T-helper 17 cell (primary cell): ENCODE data around the gene PEF1. TPM values are rescaled to one million over a fixed set of nuclear protein-coding genes. Genes with fewer than 3 reads are reported as not detected.
A peak's percentile ranks its signal among the peaks of the same experiment; 100 is the strongest.
"Not testable (repeated sequence)": the region's sequence is repeated elsewhere in the genome, so short reads cannot be mapped to it uniquely, and the experiment has no call there.

Experiments
- ATAC-seq: fragments of 150-1000 bp; cut with Tn5 transposase; 2 replicates; pipeline ENCODE4 v1.10.0; 2021; ENCODE audit warnings: mild to moderate bottlenecking, moderate library complexity
- DNase-seq, 3 donors: peaks; one replicate each; pipeline versions ENCODE4 v3.0.0 to v3.0.0-alpha.2; 2020 to 2021
- H3K9me3 ChIP-seq: one replicate; pipeline ENCODE4 v1.7.0; 2013; ENCODE audit warnings: low read length, mild to moderate bottlenecking; ENCODE audit not compliant: control insufficient read depth, poor library complexity, severe bottlenecking
- H3K27ac Mint-ChIP-seq: one replicate; pipeline ENCODE4 v1.8.0; 2022; ENCODE audit warnings: mild to moderate bottlenecking, moderate library complexity, mixed read lengths
- H3K27me3 Mint-ChIP-seq: one replicate; pipeline ENCODE4 v1.8.0; 2022; ENCODE audit warnings: mixed read lengths
- H3K36me3 Mint-ChIP-seq: one replicate; pipeline ENCODE4 v1.8.0; 2022; ENCODE audit warnings: low read depth, mixed read lengths
- H3K4me1 Mint-ChIP-seq: one replicate; pipeline ENCODE4 v1.8.0; 2022; ENCODE audit warnings: mild to moderate bottlenecking, mixed read lengths
- H3K4me3 Mint-ChIP-seq: one replicate; pipeline ENCODE4 v1.8.0; 2022; ENCODE audit warnings: mild to moderate bottlenecking, moderate library complexity, mixed read lengths
- total RNA-seq, 4 donors: library from RNA in 2 of 4; stranded (reverse) in 2 of 4; gene quantifications; one replicate each; pipeline ENCODE4 v1.2.3 and lab custom pipeline; 2022 to 2026

The PEF1 gene
- total RNA-seq, 2 donors from 2014 or later: 44.0 to 47.6 TPM

DNA sequence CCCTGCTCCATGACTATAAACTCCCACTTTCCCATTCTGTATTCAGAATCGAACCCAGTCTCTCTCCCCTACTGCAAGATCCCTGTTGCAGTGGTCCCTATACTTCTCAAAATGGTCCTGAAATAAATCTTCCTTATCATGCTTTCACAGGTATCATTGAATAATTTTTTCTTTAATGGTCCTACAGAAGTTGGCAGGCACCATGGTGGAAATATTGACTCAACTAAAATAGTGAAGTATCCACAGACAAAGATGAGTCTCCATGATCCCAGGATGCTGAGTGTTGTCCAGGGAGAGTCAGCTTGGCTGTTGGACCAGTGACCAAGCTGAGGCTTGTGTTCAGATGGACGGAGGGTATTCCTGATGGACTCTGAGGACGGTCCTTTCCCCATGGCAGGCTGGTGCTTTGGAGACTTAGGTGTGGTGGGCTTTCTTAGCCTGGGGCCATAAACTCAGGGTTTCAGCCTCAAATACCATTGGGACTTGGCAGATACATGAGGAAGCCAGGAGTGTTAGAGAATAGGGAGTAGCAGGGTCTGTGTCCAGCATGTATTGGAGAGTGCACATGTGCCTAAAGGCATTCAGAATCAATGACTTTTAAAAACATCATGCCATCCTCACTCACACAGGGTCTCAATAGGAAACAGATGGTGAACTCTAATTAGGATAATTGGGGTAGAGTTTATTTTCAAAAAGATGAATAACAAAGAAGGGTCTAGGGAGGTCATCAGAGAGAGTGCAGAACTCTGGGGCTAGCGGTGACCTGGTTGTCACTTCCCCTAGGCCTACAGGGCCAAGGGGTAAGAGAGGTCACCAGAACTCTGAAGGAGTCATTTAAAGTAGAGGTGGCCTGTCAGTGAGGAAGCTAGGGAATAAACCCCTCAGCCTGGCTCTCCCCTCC is 48.6 kb downstream of the PEF1 start:
- peaks cover 4% of the 10 kb centered on the region for H3K4me1 Mint-ChIP-seq
- no peak for DNase-seq
- no peak overlapping the region for H3K27ac Mint-ChIP-seq
- ATAC-seq: no peak
- no peaks in the 10 kb centered on the region for H3K9me3 ChIP-seq
- H3K4me3 Mint-ChIP-seq: no peak overlapping the region
- H3K27me3 Mint-ChIP-seq: peaks cover 29% of the 10 kb centered on the region
- H3K36me3 Mint-ChIP-seq: peaks cover 2% of the 10 kb centered on the region

DNA sequence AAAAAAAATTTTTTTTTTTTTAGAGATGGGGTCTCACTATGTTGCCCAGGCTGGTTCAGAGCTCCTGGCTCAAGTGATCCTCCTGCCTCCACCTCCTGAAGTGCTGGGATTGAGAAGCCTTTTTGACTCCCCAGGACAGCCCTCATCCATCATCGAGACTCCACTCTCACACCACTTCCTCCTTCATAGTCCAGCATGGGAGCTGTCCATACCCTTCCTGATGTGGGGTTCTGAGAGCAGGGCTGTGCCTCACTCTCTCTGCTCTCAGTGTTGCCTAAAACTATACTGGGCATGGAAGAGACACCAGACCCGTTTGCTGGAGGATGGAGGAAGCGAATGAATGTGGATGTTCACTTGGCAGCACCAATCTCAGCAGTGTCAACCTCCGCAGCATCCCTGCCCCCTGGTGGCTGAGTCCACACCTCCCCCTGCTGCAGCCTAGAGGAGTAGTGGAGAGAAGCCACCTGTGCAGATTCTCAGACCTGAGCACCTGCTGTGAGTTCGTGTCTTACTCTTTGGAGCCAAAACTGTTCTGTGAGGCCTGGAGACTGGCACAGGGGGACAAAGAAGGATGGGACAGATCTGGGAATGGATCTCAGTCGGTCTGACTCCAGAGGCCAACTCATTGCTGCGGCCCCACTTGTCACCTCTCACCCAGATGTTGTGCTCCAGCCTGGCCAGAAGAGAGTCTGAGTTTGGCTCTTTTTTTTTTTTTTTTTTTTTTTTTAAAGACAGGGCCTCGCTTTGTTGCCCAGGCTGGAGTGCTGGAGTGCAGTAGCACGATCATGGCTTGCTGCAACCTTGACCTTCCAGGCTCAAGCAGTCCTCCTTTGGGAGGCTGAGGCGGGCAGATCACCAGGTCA is 50.7 kb downstream of the PEF1 start:
- H3K4me1 Mint-ChIP-seq: peaks cover 7% of the 10 kb centered on the region
- DNase-seq (peak in 2 of 3 donors; percentile 34 to 64), ATAC-seq (peak; percentile 90)
- H3K27me3 Mint-ChIP-seq: peaks cover 44% of the 10 kb centered on the region
- no peaks in the 10 kb centered on the region for H3K9me3 ChIP-seq
- no peak overlapping the region for H3K4me3 Mint-ChIP-seq
- H3K36me3 Mint-ChIP-seq: peaks cover 2% of the 10 kb centered on the region
- H3K27ac Mint-ChIP-seq: no peak overlapping the region

DNA sequence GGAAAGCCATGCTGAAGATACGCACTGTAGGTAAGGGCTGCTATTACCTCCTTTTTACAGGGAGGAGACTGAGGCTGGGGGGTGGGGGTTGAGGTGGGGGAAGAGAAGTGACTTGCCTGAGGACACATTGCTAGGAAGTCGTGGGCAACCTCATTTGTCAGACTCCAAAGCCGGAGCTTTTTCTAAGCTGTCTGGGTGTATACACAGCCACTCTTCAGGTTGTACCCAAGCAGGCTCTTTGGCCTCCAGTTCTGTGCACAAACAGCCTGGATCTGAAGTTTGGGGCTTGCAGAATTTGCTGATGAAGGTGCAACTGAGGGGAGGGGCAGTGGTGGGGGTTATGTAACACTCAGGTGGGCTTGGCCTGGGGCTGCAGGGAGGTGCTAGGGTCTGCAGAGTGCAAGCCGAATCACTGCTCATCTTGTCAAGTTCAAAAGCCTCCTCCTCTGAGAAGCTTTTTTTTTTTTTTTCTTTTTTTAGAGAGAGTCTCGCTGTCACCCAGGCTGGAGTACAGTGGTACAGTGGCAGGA is 51.5 kb downstream of the PEF1 start:
- H3K4me3 Mint-ChIP-seq: no peak overlapping the region
- peaks cover 8% of the 10 kb centered on the region for H3K4me1 Mint-ChIP-seq
- no peak for DNase-seq
- ATAC-seq: no peak
- peaks cover 47% of the 10 kb centered on the region for H3K27me3 Mint-ChIP-seq
- no peaks in the 10 kb centered on the region for H3K9me3 ChIP-seq
- H3K36me3 Mint-ChIP-seq: peaks cover 2% of the 10 kb centered on the region
- H3K27ac Mint-ChIP-seq: no peak overlapping the region

DNA sequence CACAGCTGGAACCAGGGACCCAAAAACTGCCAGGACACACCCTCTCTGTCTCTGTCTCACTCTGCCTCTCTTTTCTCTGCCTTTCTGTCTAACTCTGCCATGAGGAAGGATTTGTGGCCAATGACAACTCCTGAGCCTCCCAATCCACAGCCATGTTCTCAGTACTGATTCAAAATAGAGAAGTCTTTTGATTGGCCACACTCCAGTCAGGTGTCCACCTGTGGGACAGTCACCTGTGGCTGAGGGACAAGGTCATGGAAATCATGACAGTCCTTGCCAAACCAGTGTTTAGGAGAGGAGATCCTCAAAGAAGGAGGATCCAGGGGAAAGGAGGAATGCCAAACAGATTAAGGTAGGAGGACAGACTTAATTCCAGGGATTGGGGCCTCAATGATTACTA is 52.5 kb downstream of the PEF1 start:
- H3K4me1 Mint-ChIP-seq: peaks cover 10% of the 10 kb centered on the region
- no peak for ATAC-seq
- no peak overlapping the region for H3K4me3 Mint-ChIP-seq
- no peaks in the 10 kb centered on the region for H3K9me3 ChIP-seq
- no peak for DNase-seq
- H3K27ac Mint-ChIP-seq: no peak overlapping the region
- peaks cover 2% of the 10 kb centered on the region for H3K36me3 Mint-ChIP-seq
- H3K27me3 Mint-ChIP-seq: peaks cover 54% of the 10 kb centered on the region

DNA sequence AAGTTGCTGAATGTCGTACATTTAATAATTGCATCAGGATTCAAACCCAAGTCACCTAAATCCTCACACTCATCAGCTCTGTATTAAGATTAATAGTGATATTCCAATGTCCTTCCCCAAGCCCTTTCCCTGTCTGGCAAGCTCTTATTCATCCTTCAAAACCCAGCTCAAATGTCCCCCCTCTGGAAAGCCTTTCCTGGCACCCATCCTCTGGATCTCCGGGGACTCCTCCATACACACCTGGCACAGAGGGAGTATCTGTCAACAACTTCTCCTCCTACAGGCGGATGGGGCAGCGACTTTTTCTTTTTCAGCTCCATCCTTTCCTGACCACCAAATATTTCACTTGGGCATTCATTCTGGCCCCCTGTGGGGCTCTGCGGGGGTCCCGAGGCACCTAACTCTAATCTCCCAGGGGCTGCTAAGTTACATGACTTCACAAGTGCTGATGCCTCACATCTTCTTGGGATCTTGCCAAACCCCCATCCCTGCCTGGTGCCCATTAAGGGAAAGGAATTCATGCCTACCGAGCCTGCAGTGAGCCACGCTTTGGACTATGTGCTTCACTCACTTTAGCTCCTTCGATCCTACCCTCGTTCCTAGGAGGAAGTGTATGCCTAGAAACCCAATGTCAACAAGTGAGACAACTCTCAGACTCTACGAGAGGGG is 53.1 kb downstream of the PEF1 start:
- Mint-ChIP-seq H3K4me3 (no peak overlapping the region), H3K27me3 (peaks cover 53% of the 10 kb centered on the region), H3K36me3 (peaks cover 2% of the 10 kb centered on the region), H3K4me1 (peaks cover 10% of the 10 kb centered on the region), H3K27ac (no peak overlapping the region)
- DNase-seq: no peak
- no peak for ATAC-seq
- no peaks in the 10 kb centered on the region for H3K9me3 ChIP-seq

DNA sequence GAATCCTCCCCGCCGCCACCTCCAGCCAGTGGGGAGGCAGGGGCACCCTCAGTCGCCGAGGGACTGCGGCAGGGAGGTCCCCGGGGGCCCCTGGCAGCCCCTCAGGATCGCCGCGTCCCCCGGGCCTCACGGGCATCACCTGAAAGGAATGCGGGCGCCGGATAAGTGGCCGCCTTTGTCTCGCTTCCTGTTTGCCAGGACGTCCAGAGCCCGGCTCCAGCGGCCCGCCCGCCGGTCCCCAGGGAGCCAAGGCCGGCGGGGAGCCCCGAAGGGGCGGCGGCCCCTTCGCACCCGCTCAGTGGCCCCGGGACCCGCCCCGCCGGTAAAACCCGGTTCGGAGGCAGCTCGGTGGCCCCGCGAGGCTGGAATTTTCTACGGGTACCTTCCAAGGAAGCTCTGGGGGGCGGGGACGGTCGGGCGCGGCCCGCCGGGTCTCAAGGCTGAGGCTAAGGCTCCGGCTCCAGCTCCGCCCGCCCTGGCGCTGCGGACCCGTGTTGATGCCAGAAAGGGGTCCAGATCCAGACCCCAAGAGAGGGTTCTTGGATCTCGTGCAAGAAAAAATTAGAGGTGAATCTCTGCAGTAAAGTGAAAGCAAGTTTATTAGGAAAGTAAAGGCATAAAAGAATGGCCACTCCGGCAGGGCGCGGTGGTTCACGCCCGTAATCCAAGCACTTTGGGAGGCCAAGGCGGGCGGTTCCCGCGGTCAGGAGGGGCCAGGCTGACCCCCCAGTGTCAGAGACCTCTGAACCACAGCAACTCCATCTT is 55.7 kb downstream of the PEF1 start:
- H3K4me1 Mint-ChIP-seq: peaks cover 10% of the 10 kb centered on the region
- H3K36me3 Mint-ChIP-seq: peaks cover 2% of the 10 kb centered on the region
- peaks cover 42% of the 10 kb centered on the region for H3K27me3 Mint-ChIP-seq
- H3K9me3 ChIP-seq: no peaks in the 10 kb centered on the region
- no peak for ATAC-seq
- no peak overlapping the region for H3K4me3 Mint-ChIP-seq
- no peak for DNase-seq
- H3K27ac Mint-ChIP-seq: no peak overlapping the region

DNA sequence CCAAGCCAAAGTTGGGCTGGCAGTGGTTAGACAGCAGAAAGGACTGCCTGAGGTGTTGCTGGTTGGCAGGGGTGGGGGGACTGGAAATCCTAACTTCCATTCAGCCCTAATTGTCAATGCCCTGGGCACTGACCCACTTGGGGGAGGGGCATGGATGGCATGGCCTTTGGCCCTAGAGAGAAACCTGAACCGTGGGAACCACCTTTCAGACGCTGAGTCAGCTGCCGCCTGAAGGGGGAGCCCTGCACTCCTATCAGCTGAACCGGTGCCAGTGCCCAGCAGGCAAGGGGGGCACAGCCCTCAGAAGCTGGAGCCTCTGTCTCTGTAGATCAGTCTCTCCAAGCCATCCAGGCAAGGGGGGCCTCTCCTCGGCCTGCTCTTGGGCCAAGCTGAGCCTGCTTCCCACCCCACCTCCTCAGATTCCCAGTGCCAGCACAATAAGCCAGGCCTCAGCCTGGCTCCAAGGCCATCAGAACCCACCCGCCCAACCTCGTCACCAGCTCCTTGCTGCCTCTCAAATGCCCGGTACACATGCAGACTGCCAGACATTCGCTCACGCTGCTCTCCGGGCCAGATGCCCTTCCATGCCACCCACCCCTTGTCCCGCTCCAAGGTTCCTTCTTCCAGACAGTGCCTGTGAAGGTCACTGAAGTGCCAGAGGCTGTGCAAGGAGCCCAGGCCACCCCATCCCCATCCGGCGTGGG is 56.8 kb downstream of the PEF1 start:
- peaks cover 9% of the 10 kb centered on the region for H3K4me1 Mint-ChIP-seq
- peaks cover 42% of the 10 kb centered on the region for H3K27me3 Mint-ChIP-seq
- H3K27ac Mint-ChIP-seq: no peak overlapping the region
- peaks cover 2% of the 10 kb centered on the region for H3K36me3 Mint-ChIP-seq
- ATAC-seq: peak; percentile 54
- no peak overlapping the region for H3K4me3 Mint-ChIP-seq
- DNase-seq: peak in 1 of 3 donors; percentile 36
- no peaks in the 10 kb centered on the region for H3K9me3 ChIP-seq

DNA sequence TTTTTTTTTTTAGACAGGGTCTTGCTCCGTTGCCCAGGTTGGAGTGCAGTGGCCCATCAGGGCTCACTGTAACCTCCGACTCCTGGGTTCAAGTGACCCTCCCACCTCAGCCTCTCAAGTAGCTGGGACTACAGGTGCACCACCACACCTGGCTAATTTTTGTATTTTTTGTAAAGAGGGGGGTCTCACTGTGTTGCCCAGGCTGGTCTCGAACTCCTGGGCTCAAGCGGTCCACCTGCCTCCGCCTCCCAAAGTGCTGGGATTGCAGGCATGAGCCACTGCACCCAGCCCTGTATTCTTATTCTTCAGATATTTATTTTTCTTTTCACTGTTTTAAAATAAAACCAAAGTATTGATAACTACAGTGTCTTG is 57.4 kb downstream of the PEF1 start:
- H3K4me1 Mint-ChIP-seq, H3K9me3 ChIP-seq, H3K27ac Mint-ChIP-seq, DNase-seq, H3K36me3 Mint-ChIP-seq, ATAC-seq: not testable (repeated sequence)
- Mint-ChIP-seq H3K4me3 (peak overlapping the region; percentile 19), H3K27me3 (peaks cover 40% of the 10 kb centered on the region)

DNA sequence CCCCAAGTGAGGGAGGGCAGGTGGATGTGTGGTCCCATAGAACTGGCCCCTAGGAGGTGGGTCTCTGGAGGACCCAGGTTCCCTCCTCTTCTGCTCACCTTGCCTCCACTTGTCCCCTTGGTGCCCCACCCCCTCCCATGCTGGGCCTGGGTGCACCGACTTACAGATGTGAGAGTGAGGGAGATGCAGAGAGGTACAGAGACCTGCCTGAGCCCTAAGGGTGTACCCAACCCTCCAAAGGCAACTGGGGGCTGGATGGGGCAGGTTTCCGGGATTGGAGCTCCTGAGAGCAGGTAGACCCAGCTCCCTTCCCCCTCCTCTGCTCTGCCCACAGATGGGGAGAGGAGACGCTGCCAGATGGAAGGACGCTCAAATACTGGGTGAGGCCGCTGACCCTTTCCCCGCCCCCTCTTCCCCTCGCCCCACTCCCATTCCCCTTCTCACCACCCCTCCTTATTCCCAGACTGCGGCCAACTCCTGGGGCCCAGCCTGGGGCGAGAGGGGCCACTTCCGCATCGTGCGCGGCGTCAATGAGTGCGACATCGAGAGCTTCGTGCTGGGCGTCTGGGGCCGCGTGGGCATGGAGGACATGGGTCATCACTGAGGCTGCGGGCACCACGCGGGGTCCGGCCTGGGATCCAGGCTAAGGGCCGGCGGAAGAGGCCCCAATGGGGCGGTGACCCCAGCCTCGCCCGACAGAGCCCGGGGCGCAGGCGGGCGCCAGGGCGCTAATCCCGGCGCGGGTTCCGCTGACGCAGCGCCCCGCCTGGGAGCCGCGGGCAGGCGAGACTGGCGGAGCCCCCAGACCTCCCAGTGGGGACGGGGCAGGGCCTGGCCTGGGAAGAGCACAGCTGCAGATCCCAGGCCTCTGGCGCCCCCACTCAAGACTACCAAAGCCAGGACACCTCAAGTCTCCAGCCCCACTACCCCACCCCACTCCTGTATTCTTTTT is 58.0 kb downstream of the PEF1 start:
- no peak overlapping the region for H3K4me3 Mint-ChIP-seq
- peaks cover 39% of the 10 kb centered on the region for H3K27me3 Mint-ChIP-seq
- peaks cover 10% of the 10 kb centered on the region for H3K4me1 Mint-ChIP-seq
- peaks cover 2% of the 10 kb centered on the region for H3K36me3 Mint-ChIP-seq
- ATAC-seq (no peak), DNase-seq (no peak)
- no peaks in the 10 kb centered on the region for H3K9me3 ChIP-seq
- no peak overlapping the region for H3K27ac Mint-ChIP-seq

DNA sequence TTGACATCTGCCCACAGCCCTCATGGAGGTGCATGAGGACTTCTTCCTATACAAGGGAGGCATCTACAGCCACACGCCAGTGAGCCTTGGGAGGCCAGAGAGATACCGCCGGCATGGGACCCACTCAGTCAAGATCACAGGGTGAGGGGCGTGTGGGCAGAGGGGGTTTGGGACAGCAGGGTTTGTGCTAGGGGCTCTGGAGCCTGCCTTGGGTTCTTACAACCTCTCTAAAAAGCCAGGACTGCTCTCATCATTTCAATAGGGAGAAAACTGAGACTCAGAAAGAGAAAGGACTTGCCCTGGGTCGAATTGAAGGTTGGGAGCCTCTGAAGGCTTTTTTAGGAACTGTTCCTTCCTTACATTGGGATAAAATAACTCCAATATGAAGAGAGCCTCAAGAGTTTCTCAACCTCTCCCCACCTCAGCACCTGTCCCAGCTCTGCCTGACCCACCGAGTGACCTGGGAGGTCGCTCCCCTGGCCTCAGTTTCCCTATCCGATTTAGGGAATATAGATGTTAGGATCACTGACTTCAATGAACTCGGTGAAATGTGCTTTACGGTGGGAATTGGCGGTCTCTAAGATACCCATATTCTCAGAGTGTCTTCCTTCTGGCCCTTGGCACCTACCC is 58.8 kb downstream of the PEF1 start:
- no peak for DNase-seq
- Mint-ChIP-seq H3K27me3 (peaks cover 37% of the 10 kb centered on the region), H3K36me3 (no peaks in the 10 kb centered on the region), H3K4me1 (peaks cover 8% of the 10 kb centered on the region), H3K27ac (no peak overlapping the region), H3K4me3 (no peak overlapping the region)
- H3K9me3 ChIP-seq: no peaks in the 10 kb centered on the region
- no peak for ATAC-seq
